Right atrium auricular region (tissue), 2 donors: Measurements from ENCODE around the gene PCAT7. TPM values are rescaled to one million over a fixed set of nuclear protein-coding genes. Genes with fewer than 3 reads are reported as not detected.

ENCODE experiments used
- DNase-seq: peaks from one replicate; pipeline ENCODE4 v3.0.0-alpha.2; 2019; ENCODE audit warnings: low spot score
- H3K27ac ChIP-seq, 2 donors: fragments of 200-600 bp; sonication (generic); 1 replicate in 1 of 2; 2 replicates in 1 of 2; pipeline ENCODE4 v1.5.1; 2016 to 2019
- H3K27me3 ChIP-seq, 2 donors: fragments of 200-600 bp; sonication (generic); one replicate each; pipeline versions ENCODE4 v1.5.1 to v1.6.0; 2017 to 2019
- H3K36me3 ChIP-seq: fragments of 200-600 bp; sonication (generic); one replicate; pipeline ENCODE4 v1.5.1; 2016
- H3K4me1 ChIP-seq, 2 donors: fragments of 200-600 bp; sonication (generic); one replicate each; pipeline versions ENCODE4 v1.5.1 to v1.6.0; 2017 to 2019
- H3K4me3 ChIP-seq, 2 donors: fragments of 200-600 bp; sonication (generic); 1 replicate in 1 of 2; 2 replicates in 1 of 2; pipeline ENCODE4 v1.5.1; 2017 to 2019; ENCODE audit warnings: mild to moderate bottlenecking in 1 of 2, moderate library complexity in 1 of 2
- H3K9me3 ChIP-seq, 2 donors: fragments of 200-600 bp; sonication (generic); one replicate each; pipeline ENCODE4 v1.5.1; 2019
- total RNA-seq, 2 donors: library from RNA; depleted of rRNA; stranded (reverse); fragments of >200 nt; gene quantifications; one replicate each; pipeline ENCODE4 v1.1.0, GENCODE V29; 2016
- TF ChIP-seq, protein P1 (sequence below), 2 donors: fragments of 200-600 bp; sonication (generic); IDR thresholded peaks; one replicate each; pipeline ENCODE4 v1.5.1; 2019; ENCODE audit warnings: antibody characterized with exemption in 2 of 2

The PCAT7 gene
- total RNA-seq, 2 donors from 2014 or later: not detected

DNA sequence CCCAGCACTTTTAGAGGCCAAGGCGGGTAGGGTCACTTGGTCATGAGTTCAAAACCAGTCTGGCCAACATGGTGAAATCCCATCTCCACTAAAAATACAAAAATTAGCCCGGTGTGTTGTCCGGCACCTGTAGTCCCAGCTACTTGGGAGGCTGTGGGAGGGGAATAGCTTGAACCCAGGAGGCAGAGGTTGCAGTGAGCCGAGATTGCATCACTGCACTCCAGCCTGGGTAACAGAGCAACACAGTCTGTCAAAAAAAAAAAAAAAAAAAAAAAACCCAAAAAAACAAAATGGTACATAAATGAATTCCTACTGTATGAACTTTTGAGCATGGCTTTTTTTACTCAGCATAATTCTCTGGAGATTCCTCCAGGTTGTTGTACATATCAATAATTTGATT is 37.6 kb upstream of the PCAT7 start:
- H3K4me3 ChIP-seq: no peak overlapping the region
- no peaks in the 10 kb centered on the region for H3K27me3 ChIP-seq
- H3K27ac ChIP-seq: no peak overlapping the region
- H3K4me1 ChIP-seq: no peaks in the 10 kb centered on the region
- TF ChIP-seq, protein P1, sequence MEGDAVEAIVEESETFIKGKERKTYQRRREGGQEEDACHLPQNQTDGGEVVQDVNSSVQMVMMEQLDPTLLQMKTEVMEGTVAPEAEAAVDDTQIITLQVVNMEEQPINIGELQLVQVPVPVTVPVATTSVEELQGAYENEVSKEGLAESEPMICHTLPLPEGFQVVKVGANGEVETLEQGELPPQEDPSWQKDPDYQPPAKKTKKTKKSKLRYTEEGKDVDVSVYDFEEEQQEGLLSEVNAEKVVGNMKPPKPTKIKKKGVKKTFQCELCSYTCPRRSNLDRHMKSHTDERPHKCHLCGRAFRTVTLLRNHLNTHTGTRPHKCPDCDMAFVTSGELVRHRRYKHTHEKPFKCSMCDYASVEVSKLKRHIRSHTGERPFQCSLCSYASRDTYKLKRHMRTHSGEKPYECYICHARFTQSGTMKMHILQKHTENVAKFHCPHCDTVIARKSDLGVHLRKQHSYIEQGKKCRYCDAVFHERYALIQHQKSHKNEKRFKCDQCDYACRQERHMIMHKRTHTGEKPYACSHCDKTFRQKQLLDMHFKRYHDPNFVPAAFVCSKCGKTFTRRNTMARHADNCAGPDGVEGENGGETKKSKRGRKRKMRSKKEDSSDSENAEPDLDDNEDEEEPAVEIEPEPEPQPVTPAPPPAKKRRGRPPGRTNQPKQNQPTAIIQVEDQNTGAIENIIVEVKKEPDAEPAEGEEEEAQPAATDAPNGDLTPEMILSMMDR (IDR thresholded peaks at IDR 0.05): no peak
- H3K36me3 ChIP-seq: no peaks in the 10 kb centered on the region
- DNase-seq: no peak
- no peaks in the 10 kb centered on the region for H3K9me3 ChIP-seq

DNA sequence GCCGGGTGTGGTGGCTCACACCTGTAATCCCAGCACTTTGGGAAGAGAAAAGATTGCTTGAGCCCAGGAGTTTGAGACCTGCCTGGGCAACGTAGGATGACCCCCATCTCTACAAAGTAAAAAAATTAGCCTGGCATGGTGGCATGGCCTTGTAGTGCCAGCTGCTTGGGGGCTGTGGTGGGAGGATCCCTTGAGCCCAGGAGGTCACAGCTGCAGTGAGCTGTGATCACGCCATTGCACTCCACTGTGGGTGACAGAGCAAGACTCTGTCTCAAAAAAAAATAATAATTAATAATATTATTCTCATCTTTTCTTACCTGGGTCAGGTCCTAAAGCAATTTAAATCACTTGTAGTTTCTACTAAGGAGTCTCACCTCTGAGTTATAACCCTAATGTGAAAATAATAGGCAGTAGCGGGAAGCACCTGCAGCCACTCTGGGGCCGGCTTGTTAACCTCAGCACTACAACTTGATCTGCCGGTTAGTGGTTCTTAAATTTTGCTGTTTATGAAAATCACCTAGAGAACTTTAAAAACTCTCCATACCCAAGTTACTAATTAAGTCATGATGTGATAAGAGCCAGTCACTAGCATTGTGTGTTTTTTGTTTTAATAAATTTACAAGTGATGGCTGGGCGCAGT is 29.4 kb upstream of the PCAT7 start:
- Histone ChIP-seq H3K27ac (no peak overlapping the region), H3K4me3 (no peak overlapping the region), H3K4me1 (no peaks in the 10 kb centered on the region), H3K9me3 (no peaks in the 10 kb centered on the region), H3K36me3 (no peaks in the 10 kb centered on the region), H3K27me3 (no peaks in the 10 kb centered on the region)
- TF ChIP-seq, protein P1 (IDR thresholded peaks at IDR 0.05): no peak
- no peak for DNase-seq

DNA sequence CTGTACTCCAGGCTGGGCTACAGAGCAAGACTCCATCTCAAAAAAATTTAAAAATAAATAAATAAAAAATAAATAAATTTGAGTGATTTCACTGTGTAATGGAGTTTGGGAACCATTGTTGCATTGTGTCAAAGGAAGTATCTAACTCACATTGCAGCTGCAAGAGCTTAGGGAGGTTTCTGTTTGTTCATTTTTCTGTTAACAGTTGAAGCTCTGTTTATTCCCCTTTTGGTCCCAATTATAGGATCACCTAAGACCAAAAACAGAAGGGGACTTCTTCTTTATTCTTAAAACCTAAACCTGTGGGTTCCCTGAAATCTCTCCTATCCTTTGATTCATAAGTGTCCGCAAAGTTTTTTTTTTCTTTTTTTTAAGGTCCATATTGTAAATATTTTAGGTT is 28.6 kb upstream of the PCAT7 start:
- DNase-seq: no peak
- Histone ChIP-seq H3K9me3 (no peaks in the 10 kb centered on the region), H3K36me3 (no peaks in the 10 kb centered on the region), H3K27me3 (no peaks in the 10 kb centered on the region), H3K4me3 (no peak overlapping the region), H3K4me1 (no peaks in the 10 kb centered on the region), H3K27ac (no peak overlapping the region)
- TF ChIP-seq, protein P1 (IDR thresholded peaks at IDR 0.05): no peak

DNA sequence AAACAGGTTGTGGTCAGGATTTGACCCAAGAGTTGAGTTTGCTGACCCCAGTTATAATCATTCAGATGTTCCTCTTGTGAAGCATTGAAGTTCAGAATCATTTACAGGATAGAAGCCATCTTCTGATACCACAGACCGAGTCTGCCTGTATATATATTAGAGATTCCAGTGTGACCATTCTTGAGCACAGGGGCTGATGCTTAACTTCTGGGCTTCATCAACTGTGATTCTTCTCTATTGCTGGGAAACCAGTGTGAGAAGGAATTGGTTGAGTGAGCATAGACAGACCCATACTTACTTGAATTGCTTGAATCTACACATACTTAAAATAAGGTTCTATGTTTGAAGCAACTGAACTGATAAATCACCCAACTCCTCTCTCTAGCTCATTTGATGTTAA is 27.9 kb upstream of the PCAT7 start:
- no peaks in the 10 kb centered on the region for H3K27me3 ChIP-seq
- H3K36me3 ChIP-seq: no peaks in the 10 kb centered on the region
- H3K27ac ChIP-seq: no peak overlapping the region
- DNase-seq: no peak
- H3K4me1 ChIP-seq: no peaks in the 10 kb centered on the region
- H3K4me3 ChIP-seq: no peak overlapping the region
- H3K9me3 ChIP-seq: no peaks in the 10 kb centered on the region
- TF ChIP-seq, protein P1 (IDR thresholded peaks at IDR 0.05): no peak

DNA sequence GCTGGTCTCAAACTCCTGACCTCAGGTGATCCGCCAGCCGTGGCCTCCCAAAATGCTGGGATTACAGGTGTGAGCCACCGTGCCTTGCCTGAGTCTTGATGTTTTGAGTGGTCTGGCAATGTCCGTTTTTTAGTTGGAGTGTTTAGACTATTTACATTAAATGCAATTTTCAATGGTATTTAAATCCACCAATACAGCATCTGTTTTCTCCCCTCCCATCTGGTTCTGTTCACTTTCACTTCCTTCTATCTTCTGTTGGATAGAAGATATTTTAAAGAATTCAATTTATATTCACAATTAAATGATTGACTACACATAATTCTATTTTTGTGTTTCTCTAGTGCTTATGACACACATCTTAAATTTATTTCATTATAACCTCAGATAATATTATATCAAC is 26.0 kb upstream of the PCAT7 start:
- H3K4me3 ChIP-seq: no peak overlapping the region
- no peak overlapping the region for H3K27ac ChIP-seq
- H3K27me3 ChIP-seq: no peaks in the 10 kb centered on the region
- DNase-seq: no peak
- H3K9me3 ChIP-seq: no peaks in the 10 kb centered on the region
- TF ChIP-seq, protein P1 (IDR thresholded peaks at IDR 0.05): no peak
- H3K36me3 ChIP-seq: no peaks in the 10 kb centered on the region
- no peaks in the 10 kb centered on the region for H3K4me1 ChIP-seq

DNA sequence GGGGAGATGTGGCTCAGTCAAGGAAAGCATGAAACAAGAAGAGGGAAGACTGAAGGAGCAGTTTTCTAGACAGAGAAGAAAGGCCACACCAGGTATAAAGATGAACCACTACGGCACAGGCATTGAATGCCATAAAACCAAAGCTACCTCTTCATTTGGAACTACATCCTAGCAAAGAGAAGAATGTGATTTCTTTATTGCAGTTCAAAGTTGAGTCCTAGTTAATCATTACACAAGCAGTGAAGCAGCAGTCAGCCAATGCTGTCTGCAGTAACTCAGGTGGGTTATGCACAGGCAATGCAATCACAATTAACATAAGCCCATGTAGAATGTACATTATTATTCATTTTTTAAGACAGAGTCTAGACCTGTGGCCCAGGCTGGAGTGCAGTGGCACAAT is 21.7 kb upstream of the PCAT7 start:
- Histone ChIP-seq H3K9me3 (no peaks in the 10 kb centered on the region), H3K27me3 (no peaks in the 10 kb centered on the region), H3K36me3 (no peaks in the 10 kb centered on the region), H3K4me3 (no peak overlapping the region), H3K4me1 (no peaks in the 10 kb centered on the region), H3K27ac (no peak overlapping the region)
- DNase-seq: no peak
- TF ChIP-seq, protein P1 (IDR thresholded peaks at IDR 0.05): no peak
